Skin epidermis (tissue), 12 donors: ENCODE data around the gene RNU4-1.
"Not testable (repeated sequence)": the region's sequence is repeated elsewhere in the genome, so short reads cannot be mapped to it uniquely, and the experiment has no call there.

Source experiments
- H3K27ac ChIP-seq, 21 experiments: fragments of 200-600 bp; sonication (generic) in 11 of 21; one replicate each; pipeline ENCODE4 v1.5.0; 2020; ENCODE audit warnings: mild to moderate bottlenecking in 3 of 21, inconsistent platforms in 2 of 21, moderate library complexity in 2 of 21
- H3K4me3 ChIP-seq, 7 experiments: fragments of 200-600 bp; sonication (generic) in 2 of 7; one replicate each; pipeline ENCODE4 v1.5.0; 2020; ENCODE audit warnings: inconsistent platforms in 2 of 7, mild to moderate bottlenecking in 2 of 7, moderate library complexity in 1 of 7

Gene RNU4-1

DNA sequence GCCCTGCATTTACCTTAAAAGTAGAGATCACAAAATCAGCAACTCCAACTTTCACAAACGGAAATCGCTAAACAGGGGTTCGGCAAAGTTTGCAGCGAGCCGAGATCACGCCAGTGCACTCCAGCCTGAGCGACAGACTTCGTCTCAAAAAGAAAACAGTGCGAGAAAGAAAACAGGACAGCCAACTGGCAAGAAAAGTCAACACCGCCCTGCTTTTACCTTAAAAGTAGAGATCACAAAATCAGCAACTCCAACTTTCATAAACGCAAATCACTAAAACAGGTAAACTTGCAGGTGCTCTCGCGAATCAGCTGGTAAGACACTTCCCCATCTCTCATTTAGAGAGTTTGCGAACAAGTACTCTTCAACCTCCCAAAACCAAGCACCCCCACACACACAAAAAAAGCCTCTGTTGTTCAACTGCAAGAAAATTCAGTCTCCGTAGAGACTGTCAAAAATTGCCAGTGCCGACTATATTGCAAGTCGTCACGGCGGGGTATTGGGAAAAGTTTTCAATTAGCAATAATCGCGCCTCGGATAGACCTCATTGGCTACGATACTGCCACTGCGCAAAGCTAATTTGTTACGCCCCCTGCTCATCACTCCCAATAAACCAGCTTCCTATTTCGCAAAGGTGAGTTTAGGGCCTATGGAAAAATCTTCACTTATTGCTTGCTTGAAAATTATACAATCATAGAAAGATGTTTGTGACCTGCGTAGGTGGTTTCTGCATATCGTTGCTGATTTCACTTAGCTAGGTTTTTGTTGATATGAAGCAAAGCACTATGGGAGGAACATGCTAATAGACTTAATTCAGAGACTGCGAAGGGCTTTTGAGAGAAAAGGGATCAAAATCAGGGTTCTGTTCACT, at the start of gene RNU4-1:
RNU4-1 (minus strand) TSS at position 577 of the 871 bp plus-strand sequence.
- H3K27ac ChIP-seq = peak within 1 kb of the TSS in 20 of 21 experiments; percentile 89 to 100 (median 99)

GRCh38 chr12:120342175-120343038, 49.4 kb upstream of the RNU4-1 start:
- H3K27ac ChIP-seq = no peak overlapping the region

More for the DNA sequence above, at the start of gene RNU4-1:
- peak within 1 kb of the TSS; percentile 36 to 62 (median 50) for H3K4me3 ChIP-seq

DNA sequence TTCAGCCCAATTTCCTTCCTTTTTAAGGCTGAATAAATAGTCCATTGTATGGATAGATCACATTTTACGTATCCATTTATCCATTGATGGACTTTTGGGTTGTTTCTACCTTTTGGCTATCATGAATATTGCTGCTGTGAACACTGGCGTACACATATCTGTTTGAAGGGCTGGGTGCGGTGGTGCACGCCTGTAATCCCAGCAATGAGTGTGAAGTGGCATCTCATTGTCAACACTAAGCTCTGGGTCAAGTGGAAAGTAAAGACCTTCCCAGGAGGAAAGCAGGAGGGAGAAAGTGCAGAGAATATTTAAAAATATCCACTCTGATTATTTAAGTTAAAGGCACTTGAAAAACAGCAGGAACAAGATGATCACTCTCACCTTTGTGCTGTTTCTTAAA, 46.2 kb upstream of the RNU4-1 start:
- Histone ChIP-seq H3K4me3 (no peak overlapping the region), H3K27ac (no peak overlapping the region)

More at GRCh38 chr12:120342175-120343038, 49.4 kb upstream of the RNU4-1 start:
- H3K4me3 ChIP-seq = no peak overlapping the region

DNA sequence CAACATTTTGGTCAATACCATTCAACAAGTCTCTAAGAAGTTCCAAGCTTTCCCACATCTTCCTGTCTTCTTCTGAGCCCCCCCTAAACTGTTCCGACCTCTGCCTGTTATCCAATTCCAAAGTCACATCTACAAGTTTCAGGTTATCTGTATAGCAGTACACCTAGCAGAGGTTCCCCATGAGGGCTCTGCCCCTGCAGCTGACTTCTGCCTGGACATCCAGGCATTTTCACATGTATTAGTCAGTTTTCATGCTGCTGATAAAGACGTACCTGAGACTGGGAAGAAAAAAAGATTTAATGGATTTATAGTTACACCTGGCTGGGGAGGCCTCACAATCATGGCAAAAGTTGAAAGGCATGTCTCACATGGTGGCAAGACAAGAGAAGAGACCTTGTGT, 44.7 kb upstream of the RNU4-1 start:
- no peak overlapping the region for H3K27ac ChIP-seq
- H3K4me3 ChIP-seq = no peak overlapping the region

DNA sequence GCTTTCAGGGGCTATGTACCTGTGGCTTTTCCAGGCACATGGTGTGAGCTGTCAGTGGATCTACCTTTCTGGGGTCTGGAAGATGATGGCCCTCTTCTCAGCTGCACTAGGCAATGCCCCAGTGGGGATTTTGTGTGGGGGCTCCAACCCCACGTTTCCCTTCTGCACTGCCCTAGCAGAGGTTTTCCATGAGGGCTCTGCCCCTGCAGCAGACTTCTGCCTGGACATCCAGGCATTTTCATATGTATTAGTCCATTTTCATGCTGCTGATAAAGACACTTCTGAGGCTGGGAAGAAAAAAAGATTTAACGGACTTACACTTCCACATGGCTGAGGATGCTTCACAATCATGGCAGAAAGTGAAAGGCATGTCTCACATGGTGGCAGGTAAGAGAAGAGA, 43.4 kb upstream of the RNU4-1 start:
- not testable (repeated sequence) for H3K4me3 ChIP-seq, H3K27ac ChIP-seq

DNA sequence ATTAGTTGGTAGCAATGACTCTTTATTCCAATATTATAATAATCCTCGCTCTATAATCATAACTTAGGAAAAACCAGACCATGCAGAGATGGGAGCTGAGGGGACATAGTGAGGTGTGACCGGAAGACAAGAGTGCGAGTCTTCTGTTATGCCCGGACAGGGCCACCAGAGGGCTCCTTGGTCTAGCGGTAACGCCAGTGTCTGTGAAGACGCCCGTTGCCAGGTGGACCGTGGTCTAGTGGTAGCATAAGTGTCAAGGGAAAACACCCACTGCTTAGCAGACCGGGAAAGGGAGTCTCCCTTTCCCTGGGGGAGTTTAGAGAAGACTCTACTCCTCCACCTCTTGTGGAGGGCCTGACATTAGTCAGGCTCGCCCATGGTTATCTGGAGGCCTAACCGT, 42.4 kb upstream of the RNU4-1 start:
- not testable (repeated sequence) for H3K4me3 ChIP-seq, H3K27ac ChIP-seq

DNA sequence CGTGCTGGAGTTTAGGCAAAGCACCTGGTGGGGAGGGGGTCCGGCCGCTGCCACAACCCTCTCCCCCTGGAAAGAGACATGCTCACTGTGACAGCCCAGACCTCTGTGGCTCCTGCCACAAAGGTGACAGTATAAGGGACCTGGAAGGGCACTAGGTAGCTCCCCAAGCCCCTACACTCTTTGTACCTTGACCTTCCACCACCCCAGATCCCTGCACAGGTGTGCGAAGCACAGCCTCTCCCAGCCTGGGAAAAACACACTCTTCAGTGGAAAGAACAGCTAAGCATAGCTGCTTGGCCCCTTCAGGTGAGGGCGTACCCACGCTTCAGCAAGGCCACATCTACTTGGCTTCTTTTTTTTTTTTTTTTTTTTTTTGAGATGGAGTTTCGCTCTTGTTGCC, 39.5 kb upstream of the RNU4-1 start:
- Histone ChIP-seq H3K27ac (no peak overlapping the region), H3K4me3 (no peak overlapping the region)

DNA sequence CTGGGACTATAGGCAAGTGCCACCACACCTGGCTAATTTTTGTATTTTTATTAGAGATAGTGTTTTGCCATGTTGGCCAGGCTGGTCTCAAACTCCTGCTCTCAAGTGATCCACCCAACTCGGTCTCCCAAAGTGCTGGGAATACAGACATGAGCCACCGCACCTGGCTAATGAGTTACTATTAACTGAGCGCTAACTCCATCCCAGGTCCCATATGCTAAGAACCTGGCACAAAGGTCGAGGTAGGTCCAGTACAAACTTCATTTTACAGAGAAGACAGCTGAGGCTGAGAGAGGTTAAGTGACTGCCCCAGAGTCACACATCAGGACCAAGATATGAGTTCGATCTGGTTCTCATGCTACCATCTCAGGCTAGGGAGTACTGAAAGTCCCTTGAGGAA, 39.0 kb upstream of the RNU4-1 start:
- no peak overlapping the region for H3K4me3 ChIP-seq
- H3K27ac ChIP-seq = no peak overlapping the region

- no peak overlapping the region for H3K27ac ChIP-seq
- H3K4me3 ChIP-seq = no peak overlapping the region
Observed at GRCh38 chr12:120331390-120331789, 38.4 kb upstream of the RNU4-1 start.

- H3K4me3 ChIP-seq = no peak overlapping the region
- H3K27ac ChIP-seq = no peak overlapping the region
Observed at GRCh38 chr12:120328228-120328627, 35.2 kb upstream of the RNU4-1 start.

DNA sequence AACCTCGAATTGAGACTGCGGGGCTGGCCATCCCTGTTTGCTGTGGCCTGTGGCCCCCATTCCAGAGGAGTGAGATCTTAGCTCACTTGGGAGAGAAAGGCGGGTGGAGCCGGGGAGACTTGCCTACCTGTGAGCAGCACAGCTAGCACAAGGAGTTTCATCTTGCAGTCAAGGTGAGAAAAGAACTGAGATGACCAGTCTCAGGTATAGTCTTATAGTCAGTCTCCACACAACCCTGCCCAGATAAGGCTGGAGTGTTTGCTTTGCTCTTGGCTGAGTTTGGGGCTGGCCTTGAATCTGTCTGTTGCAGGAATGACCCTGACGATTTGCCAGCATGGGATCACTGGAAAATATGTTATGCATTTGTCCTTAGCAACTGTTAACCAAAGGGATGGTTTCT, 34.6 kb upstream of the RNU4-1 start, which contains the start of gene PLA2G1B:
PLA2G1B (minus strand) TSS at position 187 of the 400 bp plus-strand sequence; CDS start at position 161, 26 bp downstream.
- Histone ChIP-seq H3K27ac (no peak within 1 kb of the TSS), H3K4me3 (no peak within 1 kb of the TSS)

DNA sequence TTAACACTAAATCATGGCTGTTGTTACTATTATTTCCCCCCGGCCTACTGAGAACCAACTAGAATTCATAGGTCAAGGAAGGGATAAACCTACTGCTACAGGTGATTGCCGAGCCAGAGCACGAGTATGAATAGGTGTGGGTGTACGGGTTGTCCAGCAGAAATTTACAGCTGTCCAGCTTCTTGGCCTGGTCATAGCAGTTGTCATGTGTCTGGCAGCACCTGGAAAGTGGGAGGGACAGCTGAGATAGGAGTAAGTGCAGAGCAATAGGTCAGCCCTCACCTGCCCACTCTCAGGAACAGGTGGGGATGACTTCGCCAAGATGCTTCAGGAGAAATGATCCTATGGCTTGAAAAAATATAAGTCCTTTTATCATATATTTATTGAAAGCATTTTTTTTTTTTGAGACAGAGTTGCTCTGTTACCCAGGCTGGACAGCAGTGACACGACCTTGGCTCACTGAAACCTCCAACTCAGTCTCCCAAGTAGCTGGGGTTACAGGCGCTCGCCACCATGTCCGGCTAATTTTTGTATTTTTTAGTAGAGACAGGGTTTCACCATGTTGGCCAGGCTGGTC, 31.9 kb upstream of the RNU4-1 start:
- no peak overlapping the region for H3K4me3 ChIP-seq
- H3K27ac ChIP-seq = no peak overlapping the region

GRCh38 chr12:120323772-120324171, 30.7 kb upstream of the RNU4-1 start:
- Histone ChIP-seq H3K27ac (no peak overlapping the region), H3K4me3 (no peak overlapping the region)

GRCh38 chr12:120321382-120322202, 28.6 kb upstream of the RNU4-1 start:
- no peak overlapping the region for H3K27ac ChIP-seq
- H3K4me3 ChIP-seq = no peak overlapping the region

- Histone ChIP-seq H3K4me3 (peak overlapping the region; percentile 31 to 61 (median 56)), H3K27ac (peak overlapping the region in 20 of 21 experiments; percentile 58 to 90 (median 82))
Observed at GRCh38 chr12:120317224-120318105, 24.4 kb upstream of the RNU4-1 start.

DNA sequence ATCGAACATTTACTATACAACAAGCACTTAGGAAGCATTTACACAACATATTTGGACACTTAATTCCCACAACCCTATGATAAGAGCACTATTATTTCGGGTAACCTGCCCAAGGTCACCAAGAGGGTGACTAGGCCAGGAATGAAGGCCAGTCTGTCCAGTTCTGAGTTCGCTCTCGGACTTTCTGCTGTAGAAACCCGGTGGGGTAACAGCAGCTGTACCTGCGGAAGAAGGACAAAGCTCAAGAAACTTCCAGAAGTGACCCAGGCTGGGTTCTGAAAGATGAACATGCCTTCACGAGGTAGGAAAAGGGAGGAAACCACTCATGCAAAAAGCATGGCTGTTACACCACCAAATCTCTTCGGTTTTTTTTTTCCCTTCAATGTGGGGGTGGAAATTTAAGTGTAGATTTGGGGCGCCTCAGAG, 23.8 kb upstream of the RNU4-1 start:
- Histone ChIP-seq H3K27ac (peak overlapping the region in 20 of 21 experiments; percentile 58 to 90 (median 82)), H3K4me3 (peak overlapping the region; percentile 31 to 61 (median 56))

- Histone ChIP-seq H3K4me3 (no peak overlapping the region), H3K27ac (no peak overlapping the region)
Observed at GRCh38 chr12:120314220-120314619, 21.2 kb upstream of the RNU4-1 start.
